ENCODE data around the gene COL8A2. TPM values are rescaled to one million over a fixed set of nuclear protein-coding genes. Genes with fewer than 3 reads are reported as not detected.

The COL8A2 gene
- total RNA-seq (under 1 TPM; 0.07 to 0.18 TPM), polyA plus RNA-seq (not detected)

GRCh38 chr1:36125129-36125991 is at the start of gene COL8A2:
TSS of gene COL8A2 (minus strand) at chr1:36125222. CDS start at chr1:36100242, 24,980 bp downstream.
- CTCF ChIA-PET = no interaction called here
- Histone ChIP-seq H3K27ac (ENCODE audit: low read depth, low read length) (no peak within 1 kb of the TSS), H3K4me1 (ENCODE audit: insufficient read depth, low read length) (no peaks in the 10 kb centered on the region), H3K36me3 (ENCODE audit: insufficient read depth, low read length) (no peaks in the 10 kb centered on the region), H3K9me3 (ENCODE audit: low read length) (no peaks in the 10 kb centered on the region), H3K4me3 (ENCODE audit: low read length) (no peak within 1 kb of the TSS), H3K27me3 (ENCODE audit: insufficient read depth, low read length, poor library complexity, severe bottlenecking) (peaks cover 18% of the 10 kb centered on the region)
- Mint-ChIP-seq H3K27ac (peak within 1 kb of the TSS in 4 of 8 donors; percentile 17 to 63 (median 62)), H3K4me3 (peak within 1 kb of the TSS in 6 of 7 donors; percentile 42 to 86 (median 67)), H3K4me1 (peaks cover 13 to 31% (median 21%) of the 10 kb centered on the region in 3 donors), H3K9me3 (no peaks in the 10 kb centered on the region), H3K27me3 (peaks cover 28 to 41% of the 10 kb centered on the region in 2 donors), H3K36me3 (peaks cover 0 to 5% (median 0%) of the 10 kb centered on the region in 3 donors)
- POLR2A ChIA-PET = no interaction called here
- no peak for DNase-seq

- ChIA-PET POLR2A (no interaction called here), CTCF (interaction anchor here (1.7 kb wide), 1 partner anchor 25 kb away, joined by 4 read pairs; no protein-coding TSS in a partner anchor)
- H3K27me3 ChIP-seq (ENCODE audit: insufficient read depth, low read length, poor library complexity, severe bottlenecking) = no peaks in the 10 kb centered on the region
- no peaks in the 10 kb centered on the region for H3K9me3 ChIP-seq (ENCODE audit: low read length)
- Mint-ChIP-seq H3K4me1 (peaks cover 11 to 21% (median 17%) of the 10 kb centered on the region in 3 donors), H3K36me3 (peaks cover 5 to 89% (median 6%) of the 10 kb centered on the region in 3 donors), H3K9me3 (no peaks in the 10 kb centered on the region), H3K27ac (peak overlapping the region in 3 of 8 donors; percentile 42 to 87 (median 64)), H3K4me3 (no peak overlapping the region), H3K27me3 (no peaks in the 10 kb centered on the region)
- H3K4me1 ChIP-seq (ENCODE audit: insufficient read depth, low read length) = no peaks in the 10 kb centered on the region
- H3K4me3 ChIP-seq (ENCODE audit: low read length) = no peak overlapping the region
- H3K36me3 ChIP-seq (ENCODE audit: insufficient read depth, low read length) = peaks cover 68% of the 10 kb centered on the region
- no peak for DNase-seq
- H3K27ac ChIP-seq (ENCODE audit: low read depth, low read length) = no peak overlapping the region
These were observed 49.7 kb upstream of the COL8A2 start for GRCh38 chr1:36174713-36175112.

- POLR2A ChIA-PET = no interaction called here
- no peaks in the 10 kb centered on the region for H3K27me3 Mint-ChIP-seq
- CTCF ChIA-PET = interaction anchor here (1.0 to 15.1 kb wide), 3 partner anchors 14 to 23 kb away, joined by 4 to 113 read pairs (median 6); partner anchors contain the start of gene TRAPPC3
- Histone ChIP-seq H3K4me3 (ENCODE audit: low read length) (no peak overlapping the region), H3K4me1 (ENCODE audit: insufficient read depth, low read length) (no peaks in the 10 kb centered on the region), H3K27ac (ENCODE audit: low read depth, low read length) (no peak overlapping the region), H3K36me3 (ENCODE audit: insufficient read depth, low read length) (peaks cover 60% of the 10 kb centered on the region), H3K9me3 (ENCODE audit: low read length) (no peaks in the 10 kb centered on the region), H3K27me3 (ENCODE audit: insufficient read depth, low read length, poor library complexity, severe bottlenecking) (no peaks in the 10 kb centered on the region)
- peaks cover 17 to 31% (median 23%) of the 10 kb centered on the region in 3 donors for H3K4me1 Mint-ChIP-seq
- H3K4me3 Mint-ChIP-seq = no peak overlapping the region
- H3K27ac Mint-ChIP-seq = peak overlapping the region in 6 of 8 donors; percentile 9 to 56 (median 45)
- no peak for DNase-seq
- H3K36me3 Mint-ChIP-seq = peaks cover 5 to 81% (median 6%) of the 10 kb centered on the region in 3 donors
- no peaks in the 10 kb centered on the region for H3K9me3 Mint-ChIP-seq
These were observed 48.0 kb upstream of the COL8A2 start for GRCh38 chr1:36172983-36173382.

GRCh38 chr1:36172017-36172747 is 47.2 kb upstream of the COL8A2 start:
- Mint-ChIP-seq H3K4me3 (no peak overlapping the region), H3K36me3 (peaks cover 5 to 80% (median 6%) of the 10 kb centered on the region in 3 donors), H3K9me3 (no peaks in the 10 kb centered on the region), H3K27ac (peak overlapping the region in 3 of 8 donors; percentile 33 to 68 (median 50)), H3K27me3 (no peaks in the 10 kb centered on the region), H3K4me1 (peaks cover 19 to 39% (median 24%) of the 10 kb centered on the region in 3 donors)
- Histone ChIP-seq H3K9me3 (ENCODE audit: low read length) (no peaks in the 10 kb centered on the region), H3K36me3 (ENCODE audit: insufficient read depth, low read length) (peaks cover 59% of the 10 kb centered on the region), H3K4me3 (ENCODE audit: low read length) (no peak overlapping the region), H3K27me3 (ENCODE audit: insufficient read depth, low read length, poor library complexity, severe bottlenecking) (no peaks in the 10 kb centered on the region), H3K4me1 (ENCODE audit: insufficient read depth, low read length) (peaks cover 6% of the 10 kb centered on the region), H3K27ac (ENCODE audit: low read depth, low read length) (no peak overlapping the region)
- CTCF ChIA-PET = interaction anchor here (1.0 to 15.1 kb wide), 3 partner anchors 13 to 23 kb away, joined by 4 to 113 read pairs (median 6); partner anchors contain the start of gene TRAPPC3
- POLR2A ChIA-PET = no interaction called here
- DNase-seq = no peak

- H3K4me3 Mint-ChIP-seq = peak overlapping the region in 1 of 7 donors; percentile 65
These were observed 45.8 kb upstream of the COL8A2 start for GRCh38 chr1:36170643-36171412.

GRCh38 chr1:36168514-36168913 is 43.5 kb upstream of the COL8A2 start:
- Histone ChIP-seq H3K4me3 (ENCODE audit: low read length) (no peak overlapping the region), H3K27me3 (ENCODE audit: insufficient read depth, low read length, poor library complexity, severe bottlenecking) (no peaks in the 10 kb centered on the region), H3K36me3 (ENCODE audit: insufficient read depth, low read length) (peaks cover 38% of the 10 kb centered on the region), H3K9me3 (ENCODE audit: low read length) (no peaks in the 10 kb centered on the region), H3K27ac (ENCODE audit: low read depth, low read length) (no peak overlapping the region), H3K4me1 (ENCODE audit: insufficient read depth, low read length) (peaks cover 31% of the 10 kb centered on the region)
- no peak for DNase-seq
- ChIA-PET POLR2A (no interaction called here), CTCF (interaction anchor here (15.1 kb wide), 1 partner anchor 18 kb away, joined by 113 read pairs; no protein-coding TSS in a partner anchor)
- no peaks in the 10 kb centered on the region for H3K27me3 Mint-ChIP-seq
- peaks cover under 1 to 70% (median 10%) of the 10 kb centered on the region in 3 donors for H3K36me3 Mint-ChIP-seq
- peaks cover 40 to 57% (median 41%) of the 10 kb centered on the region in 3 donors for H3K4me1 Mint-ChIP-seq
- no peak overlapping the region for H3K4me3 Mint-ChIP-seq
- no peaks in the 10 kb centered on the region for H3K9me3 Mint-ChIP-seq
- peak overlapping the region in 7 of 8 donors; percentile 39 to 93 (median 82) for H3K27ac Mint-ChIP-seq

More at GRCh38 chr1:36170643-36171412, 45.8 kb upstream of the COL8A2 start:
- Histone ChIP-seq H3K36me3 (ENCODE audit: insufficient read depth, low read length) (peaks cover 56% of the 10 kb centered on the region), H3K4me3 (ENCODE audit: low read length) (no peak overlapping the region), H3K27me3 (ENCODE audit: insufficient read depth, low read length, poor library complexity, severe bottlenecking) (no peaks in the 10 kb centered on the region), H3K27ac (ENCODE audit: low read depth, low read length) (no peak overlapping the region), H3K4me1 (ENCODE audit: insufficient read depth, low read length) (peaks cover 20% of the 10 kb centered on the region), H3K9me3 (ENCODE audit: low read length) (no peaks in the 10 kb centered on the region)
- ChIA-PET POLR2A (interaction anchor here (1.0 kb wide), 1 partner anchor 11 kb away, joined by 4 read pairs; no protein-coding TSS in a partner anchor), CTCF (interaction anchor here (0.7 to 15.1 kb wide), 5 partner anchors 11 to 81 kb away, joined by 3 to 113 read pairs (median 11); partner anchors contain the start of gene TRAPPC3)
- Mint-ChIP-seq H3K36me3 (peaks cover 5 to 83% (median 6%) of the 10 kb centered on the region in 3 donors), H3K9me3 (no peaks in the 10 kb centered on the region), H3K27ac (peak overlapping the region in 7 of 8 donors; percentile 19 to 88 (median 77)), H3K4me1 (peaks cover 30 to 51% (median 36%) of the 10 kb centered on the region in 3 donors), H3K27me3 (no peaks in the 10 kb centered on the region)
- DNase-seq = no peak
